Esophagus (tissue), 2 donors: ENCODE results near the gene CETP. TPM values are rescaled to one million over a fixed set of nuclear protein-coding genes. Genes with fewer than 3 reads are reported as not detected.

ENCODE experiments used
- H3K27ac ChIP-seq, 2 donors: one replicate each; pipeline ENCODE4 v1.5.1; 2013; ENCODE audit warnings: low read depth in 2 of 2, mild to moderate bottlenecking in 2 of 2, inconsistent platforms in 1 of 2, low read length in 1 of 2, moderate library complexity in 1 of 2
- H3K27me3 ChIP-seq, 2 donors: one replicate each; pipeline ENCODE4 v1.6.1; 2013; ENCODE audit warnings: low read length in 2 of 2, control low read depth in 1 of 2, mild to moderate bottlenecking in 1 of 2; ENCODE audit not compliant: insufficient read depth in 2 of 2, control insufficient read depth in 1 of 2
- H3K36me3 ChIP-seq, 2 donors: one replicate each; pipeline ENCODE4 v1.6.1; 2013; ENCODE audit warnings: low read length in 1 of 2; ENCODE audit not compliant: control insufficient read depth in 2 of 2, insufficient read depth in 2 of 2
- H3K4me1 ChIP-seq, 2 donors: one replicate each; pipeline ENCODE4 v1.6.1; 2013; ENCODE audit warnings: low read length in 1 of 2; ENCODE audit not compliant: control insufficient read depth in 2 of 2, insufficient read depth in 2 of 2
- H3K4me3 ChIP-seq, 2 donors: one replicate each; pipeline ENCODE4 v1.5.1; 2013; ENCODE audit warnings: low read length in 2 of 2, mild to moderate bottlenecking in 2 of 2, low read depth in 1 of 2, moderate library complexity in 1 of 2
- H3K9me3 ChIP-seq, 2 donors: one replicate each; pipeline ENCODE4 v1.6.1; 2013; ENCODE audit warnings: mild to moderate bottlenecking in 2 of 2, low read depth in 1 of 2, low read length in 1 of 2, moderate library complexity in 1 of 2; ENCODE audit not compliant: control insufficient read depth in 2 of 2, insufficient read depth in 1 of 2
- WGBS, 2 donors: extraction: QIAGEN DNeasy Blood & Tissue Kit; methylation state at CpG; one replicate each; pipeline ENCODE4 v1.1.7; 2013; 5-methylcytosine and 5-hydroxymethylcytosine counted together
- polyA plus RNA-seq, 2 donors: library from polyadenylated mRNA; stranded (reverse); fragments of 200-250 nt; gene quantifications; one replicate each; pipeline ENCODE4 v1.2.3, GENCODE V29; 2013
- donor health status: healthy with polysubstance abuse.
- donor health status: Bipolar disorder and iron deficiency.

The CETP gene
- polyA plus RNA-seq, 2 donors, result 0.06 TPM; not detected in 1

- Histone ChIP-seq H3K9me3 (no peaks in the 10 kb centered on the region), H3K4me1 (no peaks in the 10 kb centered on the region), H3K27me3 (no peaks in the 10 kb centered on the region), H3K27ac (peak overlapping the region in 1 of 2 donors; percentile 2), H3K4me3 (no peak overlapping the region), H3K36me3 (peaks cover 29 to 31% of the 10 kb centered on the region in 2 donors)
- 50 to 54% methylated on average over 2 of the region's 2 CpGs for WGBS, 2 donors
These were observed 16.6 kb upstream of the CETP start for GRCh38 chr16:56944954-56945839.

GRCh38 chr16:56945847-56946527, 15.8 kb upstream of the CETP start:
- 81 to 86% methylated on average over 12 of the region's 12 CpGs for WGBS, 2 donors
- Histone ChIP-seq H3K4me3 (no peak overlapping the region), H3K4me1 (no peaks in the 10 kb centered on the region), H3K36me3 (peaks cover 24 to 29% of the 10 kb centered on the region in 2 donors), H3K9me3 (no peaks in the 10 kb centered on the region), H3K27me3 (no peaks in the 10 kb centered on the region), H3K27ac (no peak overlapping the region)

- Histone ChIP-seq H3K36me3 (peaks cover 17 to 22% of the 10 kb centered on the region in 2 donors), H3K4me1 (no peaks in the 10 kb centered on the region), H3K9me3 (no peaks in the 10 kb centered on the region), H3K27me3 (no peaks in the 10 kb centered on the region), H3K4me3 (no peak overlapping the region), H3K27ac (no peak overlapping the region)
- WGBS, 2 donors, result 79 to 90% methylated on average over 10 of the region's 10 CpGs
These were observed 14.8 kb upstream of the CETP start for GRCh38 chr16:56946767-56947603.

- no peaks in the 10 kb centered on the region for H3K4me1 ChIP-seq
- 79 to 92% methylated on average over 2 of the region's 2 CpGs for WGBS, 2 donors
- no peak overlapping the region for H3K27ac ChIP-seq
- no peaks in the 10 kb centered on the region for H3K9me3 ChIP-seq
- H3K4me3 ChIP-seq, result no peak overlapping the region
- H3K27me3 ChIP-seq, result no peaks in the 10 kb centered on the region
- peaks cover 13 to 18% of the 10 kb centered on the region in 2 donors for H3K36me3 ChIP-seq
These were observed 14.2 kb upstream of the CETP start for GRCh38 chr16:56947604-56947995.

GRCh38 chr16:56948234-56948633, 13.5 kb upstream of the CETP start:
- Histone ChIP-seq H3K9me3 (no peaks in the 10 kb centered on the region), H3K27me3 (no peaks in the 10 kb centered on the region), H3K4me1 (no peaks in the 10 kb centered on the region), H3K4me3 (no peak overlapping the region), H3K27ac (no peak overlapping the region), H3K36me3 (peaks cover 6 to 15% of the 10 kb centered on the region in 2 donors)
- WGBS, 2 donors, result 92 to 94% methylated on average over 6 of the region's 6 CpGs

- H3K27me3 ChIP-seq, result no peaks in the 10 kb centered on the region
- no peak overlapping the region for H3K27ac ChIP-seq
- no peak overlapping the region for H3K4me3 ChIP-seq
- WGBS, 2 donors, result 80 to 96% methylated on average over 4 of the region's 4 CpGs
- H3K4me1 ChIP-seq, result no peaks in the 10 kb centered on the region
- peaks cover 4 to 7% of the 10 kb centered on the region in 2 donors for H3K36me3 ChIP-seq
- no peaks in the 10 kb centered on the region for H3K9me3 ChIP-seq
These were observed 11.7 kb upstream of the CETP start for GRCh38 chr16:56950051-56950450.

- Histone ChIP-seq H3K4me3 (no peak overlapping the region), H3K36me3 (peaks cover under 1 to 6% of the 10 kb centered on the region in 2 donors)
- 72 to 88% methylated on average over 7 of the region's 7 CpGs for WGBS, 2 donors
These were observed 11.3 kb upstream of the CETP start for GRCh38 chr16:56950455-56950854.

GRCh38 chr16:56950881-56951771, 10.6 kb upstream of the CETP start:
- peaks cover 0 to 1% of the 10 kb centered on the region in 2 donors for H3K36me3 ChIP-seq
- no peak overlapping the region for H3K27ac ChIP-seq
- H3K4me3 ChIP-seq, result no peak overlapping the region
- H3K9me3 ChIP-seq, result no peaks in the 10 kb centered on the region
- H3K27me3 ChIP-seq, result no peaks in the 10 kb centered on the region
- 57 to 72% methylated on average over 15 of the region's 15 CpGs for WGBS, 2 donors
- no peaks in the 10 kb centered on the region for H3K4me1 ChIP-seq

More at GRCh38 chr16:56950455-56950854, 11.3 kb upstream of the CETP start:
- no peaks in the 10 kb centered on the region for H3K9me3 ChIP-seq
- no peaks in the 10 kb centered on the region for H3K27me3 ChIP-seq
- no peak overlapping the region for H3K27ac ChIP-seq
- no peaks in the 10 kb centered on the region for H3K4me1 ChIP-seq
